GM19452 (cell line): ENCODE results near the gene PTPN11.
"Not testable (repeated sequence)": the region's sequence is repeated elsewhere in the genome, so short reads cannot be mapped to it uniquely, and the experiment has no call there.

Experiments
- ATAC-seq: cut with Tn5 transposase; IDR thresholded peaks from one replicate; pipeline ENCODE4 v1.9.1; 2021; ENCODE audit not compliant: unreplicated experiment

Gene PTPN11

GRCh38 chr12:112409064-112409905, 9.5 kb upstream of the PTPN11 start, which contains the start of gene RPL6:
Gene RPL6 (minus strand): TSS chr12:112409605. CDS start chr12:112408656, 949 bp downstream.
- ATAC-seq = peak; percentile 73

- no peak for ATAC-seq
Measured at GRCh38 chr12:112409906-112410244, 8.9 kb upstream of the PTPN11 start.

- ATAC-seq = no peak
Measured at GRCh38 chr12:112413855-112414625, 4.7 kb upstream of the PTPN11 start.

GRCh38 chr12:112415457-112415856, 3.3 kb upstream of the PTPN11 start:
- ATAC-seq = not testable (repeated sequence)

- no peak for ATAC-seq
Measured at GRCh38 chr12:112418273-112418607, 507 bp upstream of the PTPN11 start.

GRCh38 chr12:112419297-112420133, 768 bp downstream of the PTPN11 start:
- ATAC-seq = peak; percentile 46

GRCh38 chr12:112420740-112421139, 2.0 kb downstream of the PTPN11 start:
- no peak for ATAC-seq

- ATAC-seq = no peak
Measured at GRCh38 chr12:112421363-112421762, 2.6 kb downstream of the PTPN11 start.

GRCh38 chr12:112422531-112422930, 3.8 kb downstream of the PTPN11 start:
- ATAC-seq = no peak

- no peak for ATAC-seq
Measured at GRCh38 chr12:112424126-112424525, 5.4 kb downstream of the PTPN11 start.

GRCh38 chr12:112425582-112426382, 7.0 kb downstream of the PTPN11 start:
- no peak for ATAC-seq

- no peak for ATAC-seq
Measured at GRCh38 chr12:112427760-112428159, 9.0 kb downstream of the PTPN11 start.

GRCh38 chr12:112430929-112431328, 12.2 kb downstream of the PTPN11 start:
- no peak for ATAC-seq

GRCh38 chr12:112431965-112432364, 13.2 kb downstream of the PTPN11 start:
- no peak for ATAC-seq

GRCh38 chr12:112433551-112433950, 14.8 kb downstream of the PTPN11 start:
- ATAC-seq = no peak

- ATAC-seq = not testable (repeated sequence)
Measured at GRCh38 chr12:112438645-112439044, 19.9 kb downstream of the PTPN11 start.

- ATAC-seq = no peak
Measured at GRCh38 chr12:112439769-112440168, 21.0 kb downstream of the PTPN11 start.

GRCh38 chr12:112440653-112441052, 21.9 kb downstream of the PTPN11 start:
- ATAC-seq = not testable (repeated sequence)

- ATAC-seq = no peak
Measured at GRCh38 chr12:112443916-112444315, 25.2 kb downstream of the PTPN11 start.

GRCh38 chr12:112446008-112446725, 27.4 kb downstream of the PTPN11 start:
- no peak for ATAC-seq
